GM18502 (cell line): ENCODE measurements around the gene AP4E1.
A peak's percentile ranks its signal among the peaks of the same experiment; 100 is the strongest.
"Not testable (repeated sequence)": the region's sequence is repeated elsewhere in the genome, so short reads cannot be mapped to it uniquely, and the experiment has no call there.

Source experiments
- ATAC-seq: cut with Tn5 transposase; IDR thresholded peaks from one replicate; pipeline ENCODE4 v1.9.1; 2021; ENCODE audit warnings: mild to moderate bottlenecking; ENCODE audit not compliant: unreplicated experiment, poor library complexity

AP4E1 gene

DNA sequence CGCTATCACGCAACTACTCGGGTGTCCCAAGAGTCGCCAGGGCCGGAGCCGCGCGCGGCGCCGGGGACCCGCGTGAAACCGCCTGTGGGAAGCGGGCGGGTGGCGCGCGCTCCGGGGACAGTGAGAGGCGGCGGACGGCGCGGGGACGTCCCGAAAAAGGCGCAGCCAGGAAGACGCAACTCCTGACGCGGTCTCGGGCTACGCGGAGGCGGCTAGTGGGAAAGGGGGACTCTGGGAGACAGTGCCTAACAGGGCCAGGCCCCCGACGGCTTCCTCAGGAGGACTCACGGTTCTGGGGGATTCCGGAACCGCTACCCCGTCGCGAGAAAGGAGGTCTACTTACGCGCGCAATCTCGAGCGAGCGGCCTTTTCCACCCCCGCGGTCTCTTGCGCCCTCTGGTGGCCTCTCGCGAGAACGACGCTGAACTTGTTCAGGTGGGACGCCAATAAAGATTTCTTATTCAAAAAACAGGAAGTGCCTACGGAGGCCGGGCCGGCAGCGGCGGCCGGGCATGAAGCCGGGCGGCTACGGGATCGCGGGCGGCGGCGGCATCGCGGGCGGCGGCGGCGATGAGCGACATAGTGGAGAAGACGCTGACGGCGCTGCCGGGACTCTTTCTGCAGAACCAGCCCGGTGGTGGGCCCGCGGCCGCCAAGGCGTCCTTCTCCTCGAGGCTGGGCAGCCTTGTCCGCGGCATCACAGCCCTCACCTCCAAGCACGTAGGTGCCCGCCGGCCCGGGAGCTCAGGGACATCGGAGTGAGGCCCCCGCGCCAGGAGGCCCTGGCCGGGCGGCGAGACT is at the start of gene AP4E1:
Gene AP4E1, plus strand, starts transcription at position 475 of the 801 bp plus-strand sequence. Its CDS starts 96 bp downstream, at position 571.
- ATAC-seq: peak; percentile 56

DNA sequence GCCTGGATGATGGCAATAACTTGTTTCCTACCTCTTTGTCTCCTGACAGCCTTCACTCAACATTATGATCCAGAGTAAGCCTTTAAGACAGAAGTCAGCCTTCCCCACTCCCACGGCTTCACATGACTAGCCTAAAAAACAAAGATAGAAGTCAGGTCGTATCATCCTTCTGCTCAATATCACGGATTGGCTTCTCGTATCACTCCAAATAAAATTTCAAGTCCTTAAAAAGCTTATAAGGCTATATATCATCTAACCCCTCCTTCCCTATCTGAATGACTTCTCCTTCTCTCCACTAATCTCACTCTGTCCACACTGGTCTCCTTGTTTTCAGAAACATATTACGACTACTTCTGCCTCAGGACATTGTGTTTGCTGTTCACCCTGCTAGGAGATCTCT is 47.7 kb upstream of the AP4E1 start:
- no peak for ATAC-seq

DNA sequence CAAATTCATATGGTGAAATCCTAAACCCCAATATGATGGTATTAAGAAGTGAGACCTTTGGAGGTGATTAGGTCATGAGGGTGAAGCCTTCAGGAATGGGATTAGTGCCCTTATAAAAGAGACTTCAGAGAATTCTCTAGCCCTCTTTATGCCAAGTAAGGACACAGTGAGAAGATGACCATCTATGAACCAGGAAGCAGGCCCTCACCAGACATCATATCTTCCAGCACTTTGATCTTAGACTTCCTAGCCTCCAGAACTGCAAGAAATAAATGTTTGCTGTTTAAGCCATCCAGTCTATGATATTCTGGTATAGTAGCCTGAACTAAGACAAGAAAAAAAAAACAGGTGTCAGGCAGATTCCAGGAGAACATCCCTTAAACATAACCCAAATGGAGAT is 45.9 kb upstream of the AP4E1 start:
- no peak for ATAC-seq

DNA sequence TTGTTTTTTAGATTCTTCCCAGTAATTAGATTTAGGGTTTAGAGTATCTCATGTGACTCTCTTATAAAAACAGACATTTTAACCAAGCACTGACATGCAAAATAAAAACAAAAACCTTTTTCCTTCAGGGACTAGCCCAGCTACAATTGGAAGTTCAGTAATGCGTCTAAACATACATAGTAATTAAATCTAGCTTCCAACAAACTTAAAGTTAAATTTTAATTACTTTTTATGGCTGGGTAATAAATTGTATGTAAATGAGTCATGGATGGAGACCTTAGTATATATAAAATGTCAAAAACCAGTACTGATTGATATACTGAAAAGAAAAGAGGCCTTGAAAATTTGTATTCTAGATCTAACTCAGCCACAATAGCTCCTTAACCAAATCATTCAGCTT is 43.6 kb upstream of the AP4E1 start:
- no peak for ATAC-seq

DNA sequence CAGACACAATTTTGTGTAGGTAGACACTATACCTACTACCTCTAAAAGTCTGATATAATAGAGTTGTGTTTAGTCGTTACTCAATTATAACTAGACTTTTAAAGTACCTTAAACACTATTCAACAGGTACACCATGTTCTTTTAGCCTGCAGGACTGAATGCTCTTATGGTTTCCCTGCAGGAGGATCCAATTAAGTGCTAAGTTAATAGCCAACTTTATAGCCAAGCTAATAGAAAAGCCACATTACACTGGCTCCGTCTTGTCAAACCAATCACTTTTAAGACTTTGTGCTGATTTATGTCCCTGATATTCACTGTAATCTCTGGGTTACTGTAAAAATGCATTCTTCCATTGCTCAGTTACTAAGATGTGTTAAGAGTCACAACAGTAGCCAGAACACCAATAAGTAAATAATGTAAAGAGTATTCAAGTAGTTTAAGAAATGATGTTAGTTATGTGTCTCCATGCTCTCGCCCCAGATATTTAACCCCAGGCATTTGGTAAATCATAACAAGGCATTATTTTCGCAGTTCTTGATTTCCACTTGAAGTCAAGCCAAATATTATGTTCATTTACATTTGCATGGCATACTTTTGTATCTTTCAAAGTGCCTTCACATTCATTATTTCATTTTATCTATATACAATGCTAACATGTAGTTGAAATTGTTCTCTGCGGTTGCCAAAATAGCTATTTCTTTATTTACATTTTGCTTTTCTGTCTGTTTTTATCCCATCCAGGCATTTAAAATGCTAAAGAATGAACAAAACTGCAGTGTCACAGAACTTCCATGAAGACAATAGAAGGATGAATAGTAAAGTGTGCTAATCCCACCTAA is 42.7 kb upstream of the AP4E1 start:
- ATAC-seq: no peak

DNA sequence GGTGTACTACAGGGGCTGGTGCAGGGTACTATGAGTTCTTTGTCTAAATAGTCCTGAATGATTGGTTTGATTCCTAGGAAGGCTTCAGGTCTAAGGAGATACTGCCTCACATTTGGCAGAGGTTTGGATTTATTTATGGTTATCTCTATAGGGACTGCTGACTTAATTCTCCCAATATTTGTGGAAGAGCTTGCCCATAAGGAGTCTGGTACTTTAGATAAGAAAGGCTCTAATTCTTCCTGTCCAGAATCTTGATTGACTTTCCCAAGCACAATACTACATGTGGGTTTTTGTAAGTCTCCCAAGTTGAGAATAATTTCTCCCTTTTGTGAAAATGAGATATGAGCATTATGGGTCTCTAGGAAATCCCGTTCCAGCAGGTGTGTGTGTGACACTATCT is 36.7 kb upstream of the AP4E1 start:
- ATAC-seq: no peak

DNA sequence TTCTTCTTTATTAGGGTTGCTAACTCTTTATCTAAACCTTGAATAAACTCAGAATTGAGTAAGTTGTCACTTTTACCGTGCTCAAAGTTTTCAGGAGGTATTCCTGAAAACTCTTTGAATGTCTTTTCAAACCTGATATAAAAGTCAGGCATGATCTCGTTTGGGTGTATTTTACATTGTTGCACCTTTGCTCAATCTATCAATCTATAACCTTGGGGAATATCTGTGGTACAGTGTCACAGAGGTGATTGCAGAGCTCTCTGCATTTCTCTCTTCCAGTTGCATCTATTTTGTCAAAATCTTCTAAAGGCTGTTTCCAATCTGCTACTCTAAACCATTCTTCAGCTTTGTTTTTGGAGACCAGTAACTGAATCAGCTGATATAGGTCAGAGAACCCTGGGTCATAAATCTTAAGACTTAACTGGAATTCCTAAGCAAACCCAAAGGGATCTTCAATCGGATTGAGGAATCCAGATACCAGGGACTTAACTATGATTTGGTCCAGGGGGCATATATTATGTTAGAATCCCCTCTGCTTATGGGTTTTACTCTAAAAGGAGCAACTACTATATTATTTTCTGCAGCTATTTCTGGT is 35.6 kb upstream of the AP4E1 start:
- ATAC-seq: no peak

DNA sequence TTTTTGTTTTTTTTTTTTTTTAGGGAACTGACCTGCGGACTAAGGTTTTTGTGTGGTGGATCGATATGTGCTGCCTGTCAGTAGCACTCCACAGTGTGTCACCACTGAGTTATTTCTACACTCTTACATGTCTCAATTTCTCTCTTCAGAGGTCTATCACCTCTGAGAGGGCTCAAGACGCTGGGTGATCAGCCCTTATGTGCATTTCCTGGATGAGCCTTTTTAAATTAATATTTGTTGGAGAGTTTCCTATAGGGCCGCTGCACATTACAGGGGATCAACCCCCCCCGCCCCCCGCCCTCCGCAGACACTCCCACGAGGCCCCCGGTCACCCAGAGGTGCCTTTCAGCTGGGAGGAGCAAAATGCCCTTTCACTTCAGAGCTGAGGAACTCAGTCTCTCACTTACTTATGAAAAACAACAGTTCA is 34.5 kb upstream of the AP4E1 start:
- ATAC-seq: peak; percentile 61

DNA sequence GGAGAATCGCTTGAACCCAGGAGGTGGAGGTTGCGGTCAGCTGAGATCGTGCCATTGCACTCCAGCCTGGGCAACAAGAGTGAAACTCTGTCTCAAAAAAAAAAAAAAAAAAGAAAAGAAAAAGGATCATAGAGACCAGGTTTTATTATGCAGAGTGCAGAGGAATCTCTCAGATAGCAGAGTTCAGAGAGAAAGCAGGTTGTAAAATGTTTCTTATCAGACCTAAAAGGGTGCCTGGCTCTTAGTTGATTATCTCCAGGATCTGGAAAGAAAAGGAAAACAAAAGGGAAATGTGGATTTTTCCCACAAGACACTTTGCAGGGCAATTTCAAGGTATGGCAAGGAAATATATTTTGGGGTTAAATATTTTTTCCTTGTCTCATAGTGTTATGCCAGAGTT is 33.2 kb upstream of the AP4E1 start:
- ATAC-seq: not testable (repeated sequence)

DNA sequence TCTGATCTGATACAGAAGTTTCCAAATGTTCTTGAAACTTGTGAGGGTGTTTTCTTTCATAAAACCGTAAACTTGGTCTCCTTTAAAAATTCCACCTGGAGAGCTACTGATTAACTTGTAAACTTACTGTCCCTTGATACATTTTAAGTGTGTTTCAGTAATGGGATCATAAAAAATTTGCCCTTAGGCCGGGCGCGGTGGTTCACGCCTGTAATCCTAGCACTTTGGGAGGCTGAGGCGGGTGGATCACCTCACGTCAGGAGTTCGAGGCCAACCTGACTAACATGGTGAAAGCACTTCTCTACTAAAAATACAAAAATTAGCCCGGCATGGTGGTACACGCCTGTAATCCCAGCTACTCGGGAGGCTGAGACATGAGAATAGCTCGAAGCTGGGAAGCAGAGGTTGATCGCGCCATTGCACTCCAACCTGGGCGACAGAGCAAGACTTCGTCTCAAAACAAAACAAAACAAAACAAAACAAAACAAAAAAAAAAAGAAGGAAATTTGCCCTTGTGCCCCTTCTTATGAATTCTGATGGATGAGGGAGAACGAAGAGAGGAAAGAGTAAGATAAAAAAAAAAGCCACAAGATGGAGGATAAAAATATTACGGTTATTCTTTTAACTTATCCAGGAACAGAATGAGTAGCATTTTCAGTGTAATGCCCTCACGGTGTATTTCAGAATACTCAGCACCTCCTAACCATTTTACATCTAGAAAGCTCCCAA is 32.1 kb upstream of the AP4E1 start:
- ATAC-seq: no peak

DNA sequence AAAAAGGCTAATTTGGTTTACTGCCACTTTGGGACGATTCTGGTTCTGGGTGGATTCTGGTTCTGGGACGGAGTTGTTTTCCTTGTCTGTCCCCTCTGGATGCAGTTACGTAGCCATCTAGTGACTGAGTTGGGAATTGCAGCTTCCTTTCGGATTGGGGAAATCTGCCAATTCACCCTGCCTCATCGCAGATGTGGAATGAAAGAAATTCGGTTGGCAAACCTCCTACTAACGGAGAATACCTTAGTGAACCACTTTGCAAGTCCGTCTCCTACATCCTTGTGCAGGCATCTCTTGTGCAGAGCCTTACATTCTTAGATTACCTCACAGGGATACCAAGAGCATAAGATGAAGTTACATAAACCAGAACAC is 31.5 kb upstream of the AP4E1 start:
- no peak for ATAC-seq

DNA sequence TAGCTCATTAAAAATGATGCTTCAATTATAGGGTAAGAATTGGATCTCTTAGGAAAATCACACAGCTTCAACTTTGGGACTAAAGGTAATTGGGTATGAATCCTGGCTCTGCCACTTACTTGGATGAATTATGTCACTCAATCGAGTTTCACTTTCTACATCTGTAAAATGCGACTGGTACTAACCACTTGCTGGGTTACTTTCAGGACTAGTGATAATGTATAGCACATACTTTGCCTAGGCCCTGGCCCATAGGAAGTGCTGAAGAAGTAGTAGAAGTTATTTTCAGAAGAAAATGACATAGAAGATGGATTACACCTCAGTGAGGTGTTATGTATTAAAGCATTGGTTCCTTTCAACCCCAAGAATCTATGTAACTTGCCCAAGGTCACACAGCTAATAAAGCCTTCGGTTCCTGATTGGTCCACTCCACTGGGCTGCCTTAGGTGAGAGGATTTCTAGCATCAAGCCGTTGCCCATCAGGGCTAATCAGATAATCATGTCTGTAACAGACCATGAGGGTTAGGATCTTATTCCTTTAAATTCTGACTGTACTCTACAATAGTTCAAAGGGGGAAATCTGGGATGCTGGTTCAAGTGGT is 29.4 kb upstream of the AP4E1 start:
- ATAC-seq: peak; percentile 46

DNA sequence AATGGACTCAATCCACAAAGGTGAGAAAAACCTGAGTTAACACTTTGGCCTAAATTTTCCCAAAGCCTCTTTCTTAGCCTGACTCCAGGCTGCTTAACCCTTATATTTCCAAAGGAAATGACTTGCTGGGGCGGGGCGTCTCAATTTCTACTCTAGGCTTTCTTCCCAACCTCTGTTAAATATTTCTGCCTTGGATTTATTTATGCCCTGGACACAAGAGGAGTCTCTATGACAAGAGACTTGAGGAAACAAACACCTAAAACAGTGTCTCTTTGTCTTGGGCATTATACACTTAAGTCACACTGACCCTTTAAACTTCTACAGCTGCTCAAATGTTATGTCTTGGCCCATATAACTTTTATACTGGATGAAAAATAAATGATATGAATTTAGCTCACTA is 28.3 kb upstream of the AP4E1 start:
- peak; percentile 2 for ATAC-seq

DNA sequence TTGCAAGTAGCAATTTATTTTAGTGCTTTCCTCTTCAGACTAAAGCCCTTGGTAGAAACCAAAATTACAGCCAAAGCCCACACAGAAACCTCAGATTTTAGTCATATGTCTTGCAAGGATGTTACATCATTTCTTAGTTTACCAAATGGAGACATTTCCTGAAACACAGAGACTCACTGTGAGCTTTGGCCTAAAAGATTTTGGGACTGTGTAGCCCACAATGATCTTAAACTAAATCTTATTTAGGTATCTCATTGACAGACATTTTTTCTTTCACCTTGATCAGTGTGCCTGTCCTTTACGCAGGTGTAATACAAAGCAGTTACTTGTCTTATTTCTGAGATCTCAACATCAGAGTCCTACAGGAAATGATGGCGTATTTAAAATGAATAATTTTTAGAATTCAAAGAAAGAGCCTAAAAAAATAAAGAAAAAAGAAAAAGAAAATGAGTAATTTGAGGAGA is 27.8 kb upstream of the AP4E1 start:
- peak; percentile 55 for ATAC-seq

DNA sequence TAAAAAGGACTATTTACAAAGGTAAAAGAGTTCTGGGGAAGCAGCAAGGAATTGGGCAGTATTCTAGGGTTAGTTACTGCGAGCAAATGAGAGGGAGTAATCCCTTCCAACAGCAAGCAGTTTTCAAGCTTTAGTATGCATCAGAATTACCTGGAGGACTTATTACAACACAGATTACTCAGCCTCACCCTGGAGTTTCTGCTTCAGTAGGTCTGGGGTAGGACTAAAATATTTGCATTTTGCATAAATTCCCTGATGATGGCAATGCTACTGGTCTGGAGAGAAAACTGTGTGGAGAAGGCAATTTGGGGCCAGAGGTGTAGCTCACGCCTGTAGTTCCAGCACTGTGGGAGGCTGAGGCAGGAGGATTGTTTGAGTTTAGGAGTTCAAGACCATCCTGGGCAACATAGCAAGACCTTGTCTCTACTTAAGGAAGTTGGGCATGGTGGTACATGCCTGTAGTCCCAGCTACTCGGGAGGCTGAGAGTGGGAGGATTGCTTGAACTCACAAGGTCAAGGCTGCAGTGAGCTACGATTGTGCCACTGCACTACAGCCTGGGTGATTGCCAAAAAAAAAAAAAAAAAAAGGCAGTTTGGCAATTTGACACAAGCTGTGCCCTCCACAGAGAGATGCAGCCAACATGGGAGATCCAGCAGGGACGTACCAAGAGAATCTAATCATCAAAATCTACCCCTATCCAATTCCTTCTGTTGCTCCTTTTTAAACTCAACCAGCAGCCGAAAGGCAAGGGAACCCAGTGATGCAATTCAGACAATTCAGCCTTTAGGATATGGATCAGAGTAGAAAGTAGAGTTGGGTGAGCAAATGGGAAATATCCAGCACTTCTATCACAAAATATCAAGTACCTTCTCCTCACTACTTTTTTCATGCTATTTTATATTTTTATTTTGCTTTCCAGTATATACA is 27.1 kb upstream of the AP4E1 start:
- no peak for ATAC-seq

DNA sequence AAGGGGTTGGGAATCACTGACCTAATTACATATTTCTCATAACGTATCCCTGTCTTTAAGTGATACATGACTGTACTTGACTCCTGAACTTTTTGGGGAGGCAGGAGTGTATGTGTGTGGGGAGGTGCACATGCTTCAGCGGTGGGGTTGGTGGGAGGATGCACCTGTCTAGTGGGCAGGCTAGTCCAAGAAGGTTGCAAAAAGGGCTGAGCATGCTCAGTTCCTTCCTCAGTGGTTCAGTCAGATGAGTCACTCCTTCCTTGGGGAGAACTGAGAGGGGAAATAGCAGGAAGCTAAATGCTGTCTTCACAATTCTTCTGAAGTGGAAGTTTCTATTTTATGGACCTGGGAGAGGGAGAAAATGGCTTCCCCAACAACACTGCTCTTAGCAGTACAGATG is 24.6 kb upstream of the AP4E1 start:
- ATAC-seq: no peak

DNA sequence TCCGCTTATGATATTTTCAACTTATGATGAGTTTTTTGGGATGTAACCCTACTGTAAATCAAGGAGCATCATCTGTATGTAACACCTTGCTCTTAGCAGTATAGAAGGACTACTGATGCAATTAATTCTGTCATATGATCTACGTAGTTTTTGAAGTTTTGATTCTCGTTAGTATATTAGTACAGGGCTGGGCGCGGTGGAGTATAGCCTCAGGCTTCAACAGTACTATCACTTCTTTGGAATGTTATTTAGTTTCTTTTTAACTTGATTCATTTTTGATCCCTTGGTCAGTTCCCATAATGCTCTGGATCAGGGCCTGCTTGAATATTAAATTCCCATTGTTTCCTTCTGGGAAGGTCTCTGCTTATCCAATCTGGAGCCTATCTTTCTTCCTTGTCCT is 23.9 kb upstream of the AP4E1 start:
- ATAC-seq: no peak

DNA sequence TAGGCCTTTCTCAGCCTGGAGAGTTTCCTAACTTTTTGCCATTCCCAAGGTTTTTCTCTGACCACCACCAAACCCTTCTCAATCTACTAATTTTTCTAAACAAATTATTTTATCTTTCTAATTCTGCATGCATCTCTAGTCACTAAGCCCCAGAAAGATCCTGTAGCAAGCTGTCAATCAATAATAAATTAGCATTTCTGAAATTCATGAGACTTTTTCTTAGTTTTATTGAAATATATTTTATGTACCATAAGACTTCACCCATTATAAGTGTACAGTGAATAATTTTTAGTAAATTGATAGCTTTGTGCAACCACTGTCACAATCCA is 22.4 kb upstream of the AP4E1 start:
- no peak for ATAC-seq
